GM12878 (cell line): ENCODE results near the gene VPS52. TPM values are rescaled to one million over a fixed set of nuclear protein-coding genes. Genes with fewer than 3 reads are reported as not detected.
A peak's percentile ranks its signal among the peaks of the same experiment; 100 is the strongest.

Experiments
- ATAC-seq: fragments of 200-7000 bp; cut with Tn5 transposase; 3 replicates; pipeline ENCODE4 v1.9.1; 2020; ENCODE audit warnings: mild to moderate bottlenecking, moderate library complexity
- BruUV-seq: library from RNA; stranded (reverse); fragments of 400-500 nt; replicated peaks from 2 replicates; lab custom pipeline; 2021; lab: Mats Ljungman, UMichigan
- CTCF ChIA-PET: fragments of 300-600 bp; sonication (Branson Sonifier 250); formaldehyde crosslinking; extraction: SDS; loops from one replicate; lab custom pipeline; 2021; ENCODE audit warnings: inconsistent platforms; lab: Yijun Ruan, JAX
- POLR2A ChIA-PET: fragments of 350-600 bp; formaldehyde crosslinking; extraction: SDS; loops from one replicate; lab custom pipeline; 2021; ENCODE audit warnings: inconsistent platforms; lab: Charles Lee
- RAD21 ChIA-PET: fragments of 300-600 bp; sonication (Branson Sonifier 250); formaldehyde crosslinking; loops from one replicate; lab custom pipeline; 2023; ENCODE audit warnings: antibody characterized with exemption; ENCODE audit not compliant: unreplicated experiment; lab: Charles Lee
- SMC1A ChIA-PET: fragments of 300-600 bp; sonication (Branson Sonifier 250); formaldehyde crosslinking; loops from one replicate; lab custom pipeline; 2023; ENCODE audit not compliant: unreplicated experiment, uncharacterized antibody; lab: Charles Lee
- DNase-seq: peaks from one replicate; pipeline ENCODE4 v3.0.0-alpha.2; 2011; ENCODE audit warnings: low read depth, low spot score
- FAIRE-seq: peaks from 3 replicates; lab custom pipeline; 2011; peaks lifted over from hg19 to GRCh38; lab: Jason Lieb, UNC
- H2AFZ ChIP-seq: 2 replicates; pipeline ENCODE4 v1.6.0; 2011; ENCODE audit warnings: low read depth, low read length, control low read depth; ENCODE audit not compliant: control insufficient read depth
- H3K27ac ChIP-seq: 2 replicates; pipeline ENCODE4 v1.5.1; 2011; ENCODE audit warnings: control low read depth; ENCODE audit not compliant: control insufficient read depth, insufficient read depth
- H3K27me3 ChIP-seq, 2 experiments: replicated peaks in 1 of 2; 2 replicates each; pipeline versions ENCODE4 v1.6.0 to v1.6.1; 2011; ENCODE audit warnings: low read length in 1 of 2; ENCODE audit not compliant: control insufficient read depth in 2 of 2, insufficient read depth in 2 of 2
- H3K36me3 ChIP-seq, 2 experiments: 2 replicates each; pipeline ENCODE4 v1.5.1; 2011; ENCODE audit warnings: low read length in 1 of 2; ENCODE audit not compliant: control insufficient read depth in 2 of 2, insufficient read depth in 2 of 2
- H3K4me1 ChIP-seq: 2 replicates; pipeline ENCODE4 v1.6.1; 2011; ENCODE audit warnings: mild to moderate bottlenecking, low read length, moderate library complexity, mixed read lengths; ENCODE audit not compliant: control insufficient read depth, insufficient read depth
- H3K4me2 ChIP-seq: 2 replicates; pipeline ENCODE4 v1.6.0; 2011; ENCODE audit warnings: control low read depth; ENCODE audit not compliant: control insufficient read depth, insufficient read depth
- H3K4me3 ChIP-seq: fragments of 200-600 bp; sonication (generic); 2 replicates; pipeline ENCODE4 v1.5.1; 2016
- H3K79me2 ChIP-seq: 2 replicates; pipeline ENCODE4 v1.6.0; 2011; ENCODE audit warnings: low read length; ENCODE audit not compliant: control insufficient read depth, insufficient read depth
- H3K9ac ChIP-seq: 2 replicates; pipeline ENCODE4 v1.8.0; 2011; ENCODE audit warnings: low read length, control low read depth, mixed read lengths; ENCODE audit not compliant: control insufficient read depth, insufficient read depth
- H3K9me3 ChIP-seq: replicated peaks from 3 replicates; pipeline ENCODE4 v1.5.1; 2011; ENCODE audit warnings: mild to moderate bottlenecking, low read length; ENCODE audit not compliant: control insufficient read depth, insufficient read depth
- H4K20me1 ChIP-seq: 2 replicates; pipeline ENCODE4 v1.6.0; 2011; ENCODE audit not compliant: control insufficient read depth, insufficient read depth
- ATF7 ChIP-seq: fragments of 450-650 bp; IDR thresholded peaks from 2 replicates; pipeline ENCODE4 v1.6.1; 2016; ENCODE audit warnings: low read depth, mild to moderate bottlenecking
- CBX5 ChIP-seq: sonication (generic); IDR thresholded peaks from 2 replicates; pipeline ENCODE4 v1.6.1; 2016; ENCODE audit warnings: low read depth, moderate library complexity, mild to moderate bottlenecking, inconsistent platforms
- CHD1 ChIP-seq: IDR thresholded peaks from 2 replicates; pipeline ENCODE4 v1.6.1; 2012; ENCODE audit warnings: low read depth, low read length, improper control_type of control experiment
- CHD2 ChIP-seq: IDR thresholded peaks from 2 replicates; pipeline ENCODE4 v1.6.1; 2011; ENCODE audit warnings: low read depth, low read length, improper control_type of control experiment, borderline replicate concordance
- EED ChIP-seq: sonication (generic); IDR thresholded peaks from 2 replicates; pipeline ENCODE4 v1.6.1; 2016; ENCODE audit warnings: antibody characterized with exemption, low read depth
- KDM1A ChIP-seq: fragments of 200-600 bp; sonication (generic); IDR thresholded peaks from 2 replicates; pipeline ENCODE4 v1.6.1; 2016; ENCODE audit warnings: borderline replicate concordance
- MTA3 ChIP-seq: IDR thresholded peaks from 2 replicates; pipeline ENCODE4 v1.6.1; 2012; ENCODE audit warnings: low read length, inconsistent platforms, borderline replicate concordance
- NFXL1 ChIP-seq: fragments of 450-650 bp; IDR thresholded peaks from 2 replicates; pipeline ENCODE4 v1.6.1; 2017; ENCODE audit warnings: antibody characterized with exemption, mild to moderate bottlenecking, borderline replicate concordance
- PKNOX1 ChIP-seq: fragments of 450-650 bp; IDR thresholded peaks from 2 replicates; pipeline ENCODE4 v1.6.1; 2016; ENCODE audit warnings: mild to moderate bottlenecking
- POLR2A ChIP-seq: IDR thresholded peaks from 2 replicates; pipeline ENCODE4 v1.6.1; 2011; ENCODE audit warnings: low read depth, mild to moderate bottlenecking, low read length
- RELB ChIP-seq: fragments of 450-650 bp; IDR thresholded peaks from 2 replicates; pipeline ENCODE4 v1.6.1; 2017; ENCODE audit warnings: low read depth, mild to moderate bottlenecking, moderate library complexity
- WGBS: methylation state at CpG from one replicate; pipeline ENCODE4 v1.1.6; 2016; ENCODE audit warnings: low lambda C conversion rate; ENCODE audit not compliant: insufficient replicate concordance, insufficient coverage; ENCODE audit errors: missing lambda C conversion rate; 5-methylcytosine and 5-hydroxymethylcytosine counted together
- in situ Hi-C: fragments of 300-500 bp; cut with MboI; formaldehyde crosslinking; loops from 9 replicates; pipeline ENCODE4 v1.14.3; 2018; ENCODE audit warnings: mixed read lengths
- intact Hi-C: fragments of 100-400 bp; cut with micrococcal nuclease; formaldehyde crosslinking; loops from one replicate; pipeline ENCODE4 v1.14.2; 2022; ENCODE audit not compliant: unreplicated experiment
- polyA plus RNA-seq, 11 experiments: library from polyadenylated mRNA; depleted of rRNA in 4 of 11; unstranded in 6 of 11; stranded (reverse) in 5 of 11; fragments of >200 nt; fragmentation: Nextera tagmentation in 4 of 11; fragmentation: Illumina TruSeq in 1 of 11; extraction: Ambion mirVana in 4 of 11; extraction: Trizol in 1 of 11; gene quantifications; 1 replicate in 1 of 11; 2 replicates in 10 of 11; pipeline versions ENCODE4 v1.2.1 to v1.2.3, GENCODE V29; 2011 to 2016; ENCODE audit warnings: inconsistent platforms in 2 of 11, missing spikeins in 2 of 11, low read depth in 1 of 11
- total RNA-seq, 4 experiments: library from RNA; depleted of rRNA in 3 of 4; stranded (reverse); fragments of >200 nt in 3 of 4; fragmentation: Illumina TruSeq in 1 of 4; extraction: Trizol in 1 of 4; gene quantifications; 2 replicates each; pipeline versions ENCODE4 v1.2.1 to v1.2.3, GENCODE V29; 2013 to 2021

Gene VPS52
- total and polyA plus RNA-seq, 10 of the 15 experiments (the other 5 are each of a cell fraction or from before 2014, with no cell fraction given): 11.3 to 52.7 (median 36.7) TPM

GRCh38 chr6:33306356-33306755 is 34.7 kb upstream of the VPS52 start (continued):
- TF ChIP-seq CHD2: no peak
- TF ChIP-seq KDM1A: no peak
- no peak for TF ChIP-seq MTA3
- TF ChIP-seq ATF7: no peak
- TF ChIP-seq PKNOX1: no peak
- TF ChIP-seq NFXL1: no peak
- TF ChIP-seq EED: no peak
- no peak for TF ChIP-seq CHD1

GRCh38 chr6:33305052-33305451 is 33.4 kb upstream of the VPS52 start:
- FAIRE-seq: no peak
- SMC1A ChIA-PET: interaction anchor here (0.6 kb wide), 1 partner anchor 27 kb away, joined by 3 read pairs; no protein-coding TSS in a partner anchor
- ATAC-seq: no peak
- no TSS peak for BruUV-seq
- Histone ChIP-seq H3K27me3 (no peaks in the 10 kb centered on the region), H3K9me3 (no peaks in the 10 kb centered on the region), H3K79me2 (peaks cover 23% of the 10 kb centered on the region), H3K4me3 (no peak overlapping the region), H3K36me3 (peaks cover 19 to 24% of the 10 kb centered on the region in 2 experiments), H3K4me2 (no peak overlapping the region), H3K27ac (no peak overlapping the region), H4K20me1 (peaks cover 5% of the 10 kb centered on the region; the same call in 1 of the 2 replicates), H2AFZ (no peak overlapping the region), H3K9ac (no peak overlapping the region), H3K4me1 (peaks cover 1% of the 10 kb centered on the region; the same call in 1 of the 2 replicates)
- CTCF ChIA-PET: no interaction called here
- intact Hi-C loops: no loop called here
- 83% methylated on average over 8 of the region's 8 CpGs for WGBS
- POLR2A ChIA-PET: no interaction called here
- TF ChIP-seq CBX5 (no peak), RELB (no peak), KDM1A (no peak), POLR2A (0 out of 2 replicates have a peak, but pooled peaks have one; percentile 17)
- in situ Hi-C loops: no loop called here
- RAD21 ChIA-PET: no interaction called here
- DNase-seq: no peak
